Breast epithelium (tissue), 3 donors: Measurements from ENCODE around the gene CLPSL1.

Experiments
- CTCF ChIP-seq, 3 donors: fragments of 450-650 bp; IDR thresholded peaks; one replicate each; pipeline ENCODE4 v1.5.1; 2016 to 2017; ENCODE audit warnings: antibody characterized with exemption in 3 of 3, mild to moderate bottlenecking in 3 of 3, moderate library complexity in 3 of 3
- POLR2A ChIP-seq: fragments of 450-650 bp; IDR thresholded peaks from one replicate; pipeline ENCODE4 v1.6.1; 2016; ENCODE audit warnings: antibody characterized with exemption, mild to moderate bottlenecking, moderate library complexity

GRCh38 chr6:35733633-35734032 lies 47.2 kb upstream of the CLPSL1 start:
- no peak for TF ChIP-seq POLR2A
- no peak for TF ChIP-seq CTCF (IDR thresholded peaks at IDR 0.05)
